GM21423 (cell line): Measurements from ENCODE around the gene WDR88.

Source experiments
- ATAC-seq: cut with Tn5 transposase; IDR thresholded peaks from one replicate; pipeline ENCODE4 v1.9.1; 2021; ENCODE audit warnings: mild to moderate bottlenecking, moderate library complexity; ENCODE audit not compliant: unreplicated experiment

WDR88 gene

GRCh38 chr19:33195645-33196347 is 63.9 kb downstream of the WDR88 start:
- ATAC-seq: no peak

GRCh38 chr19:33196446-33197193 is 64.7 kb downstream of the WDR88 start:
- no peak for ATAC-seq

- ATAC-seq: no peak
Observed at GRCh38 chr19:33197591-33198000, 65.7 kb downstream of the WDR88 start.

GRCh38 chr19:33198169-33198568 is 66.3 kb downstream of the WDR88 start:
- no peak for ATAC-seq

- no peak for ATAC-seq
Observed at GRCh38 chr19:33199441-33200265, 67.7 kb downstream of the WDR88 start.

- ATAC-seq: no peak
Observed at GRCh38 chr19:33201473-33201872, 69.6 kb downstream of the WDR88 start.

DNA sequence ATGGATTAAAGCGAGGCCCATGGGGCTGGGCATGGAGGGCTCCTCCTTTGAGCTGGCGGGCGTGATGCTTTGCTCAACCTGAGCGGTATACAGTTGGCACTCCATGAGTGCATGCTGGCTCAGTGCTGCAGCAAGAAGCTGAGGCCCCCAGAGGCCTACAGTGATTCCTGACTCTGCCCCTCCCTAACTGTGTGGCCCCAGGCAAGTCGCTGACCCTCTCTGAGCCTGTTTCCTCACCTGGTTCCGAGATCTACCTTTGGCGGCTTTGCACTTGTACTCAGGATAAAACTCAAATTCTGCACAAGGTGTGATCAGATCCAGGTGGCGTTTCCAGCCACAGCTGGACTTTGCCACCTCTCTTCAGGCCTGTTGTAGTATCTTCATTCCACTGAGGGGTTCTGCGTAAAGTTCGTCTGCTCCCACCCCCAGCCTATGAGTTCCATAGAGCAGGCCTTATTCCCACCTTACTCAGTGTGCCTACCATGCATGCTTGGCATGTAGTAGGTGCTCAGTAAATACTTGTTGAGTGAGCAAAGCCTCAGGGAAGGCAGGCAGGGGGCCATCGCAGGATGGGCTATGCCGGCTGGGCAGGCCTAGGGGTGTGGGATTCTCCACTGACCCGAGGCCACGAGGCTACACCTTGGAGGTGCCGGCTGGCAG is 70.1 kb downstream of the WDR88 start:
- ATAC-seq: no peak

GRCh38 chr19:33202546-33203507 is 70.9 kb downstream of the WDR88 start:
- no peak for ATAC-seq

- ATAC-seq: no peak
Observed at GRCh38 chr19:33203529-33203928, 71.6 kb downstream of the WDR88 start.

DNA sequence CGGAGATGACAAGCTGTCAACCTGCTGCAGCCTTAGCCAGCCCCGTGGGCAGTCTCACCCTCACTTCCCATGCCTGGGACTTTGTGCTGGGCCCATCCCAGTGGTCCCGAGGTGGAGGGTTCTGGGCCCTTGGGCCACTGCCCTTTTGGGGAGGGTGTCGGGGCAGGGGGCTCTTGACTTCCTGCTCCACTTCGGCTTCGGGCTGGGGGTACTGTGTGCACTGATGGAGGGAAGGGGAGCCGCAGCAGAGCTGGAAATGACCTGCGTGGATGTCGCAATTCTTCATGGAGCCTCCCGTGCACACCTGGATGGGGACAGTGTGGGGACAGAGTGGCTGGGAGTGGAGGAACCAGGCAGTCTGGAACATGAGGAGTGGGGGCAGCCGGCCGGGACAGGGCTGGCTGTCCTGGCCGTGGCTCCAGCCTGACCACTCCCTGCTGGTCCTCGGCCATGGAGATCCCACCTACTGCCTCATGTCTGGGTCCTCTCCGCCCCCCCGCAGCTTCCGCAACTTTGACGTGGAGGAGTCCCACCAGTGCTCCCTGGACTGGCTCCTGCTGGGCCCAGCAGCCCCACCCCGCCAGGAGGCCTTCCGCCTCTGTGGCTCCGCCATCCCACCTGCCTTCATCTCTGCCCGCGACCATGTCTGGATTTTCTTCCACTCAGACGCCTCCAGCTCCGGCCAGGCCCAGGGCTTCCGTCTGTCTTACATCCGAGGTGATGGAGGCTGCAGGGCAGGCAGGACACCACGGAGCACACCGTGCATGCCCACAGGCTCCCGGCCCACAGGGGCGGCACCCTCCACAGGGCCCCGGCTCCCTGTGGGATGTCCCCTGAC is 72.4 kb downstream of the WDR88 start:
- no peak for ATAC-seq

DNA sequence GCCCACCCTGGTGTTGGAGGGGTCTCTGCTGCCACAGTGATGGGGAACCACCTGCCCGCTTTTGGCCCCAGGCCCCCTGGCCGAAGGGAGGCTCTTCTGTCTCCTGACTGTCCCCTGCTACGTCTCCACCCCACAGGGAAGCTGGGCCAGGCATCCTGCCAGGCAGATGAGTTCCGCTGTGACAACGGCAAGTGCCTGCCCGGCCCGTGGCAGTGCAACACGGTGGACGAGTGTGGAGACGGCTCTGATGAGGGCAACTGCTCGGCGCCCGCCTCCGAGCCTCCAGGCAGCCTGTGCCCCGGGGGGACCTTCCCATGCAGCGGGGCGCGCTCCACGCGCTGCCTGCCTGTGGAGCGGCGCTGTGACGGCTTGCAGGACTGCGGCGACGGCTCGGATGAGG is 73.2 kb downstream of the WDR88 start:
- ATAC-seq: no peak

DNA sequence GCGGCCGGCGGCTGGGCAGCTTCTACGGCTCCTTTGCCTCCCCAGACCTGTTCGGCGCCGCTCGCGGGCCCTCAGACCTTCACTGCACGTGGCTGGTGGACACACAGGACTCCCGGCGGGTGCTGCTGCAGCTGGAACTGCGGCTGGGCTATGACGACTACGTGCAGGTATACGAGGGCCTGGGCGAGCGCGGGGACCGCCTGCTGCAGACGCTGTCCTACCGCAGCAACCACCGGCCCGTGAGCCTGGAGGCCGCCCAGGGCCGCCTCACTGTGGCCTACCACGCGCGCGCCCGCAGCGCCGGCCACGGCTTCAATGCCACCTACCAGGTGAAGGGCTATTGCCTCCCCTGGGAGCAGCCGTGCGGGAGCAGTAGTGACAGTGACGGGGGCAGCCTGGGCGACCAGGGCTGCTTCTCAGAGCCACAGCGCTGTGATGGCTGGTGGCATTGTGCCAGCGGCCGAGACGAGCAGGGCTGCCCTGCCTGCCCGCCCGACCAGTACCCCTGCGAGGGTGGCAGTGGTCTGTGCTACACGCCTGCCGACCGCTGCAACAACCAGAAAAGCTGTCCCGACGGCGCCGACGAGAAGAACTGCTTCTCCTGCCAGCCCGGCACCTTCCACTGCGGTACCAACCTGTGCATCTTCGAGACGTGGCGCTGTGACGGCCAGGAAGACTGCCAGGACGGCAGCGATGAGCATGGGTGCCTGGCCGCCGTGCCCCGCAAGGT is 73.8 kb downstream of the WDR88 start:
- no peak for ATAC-seq

DNA sequence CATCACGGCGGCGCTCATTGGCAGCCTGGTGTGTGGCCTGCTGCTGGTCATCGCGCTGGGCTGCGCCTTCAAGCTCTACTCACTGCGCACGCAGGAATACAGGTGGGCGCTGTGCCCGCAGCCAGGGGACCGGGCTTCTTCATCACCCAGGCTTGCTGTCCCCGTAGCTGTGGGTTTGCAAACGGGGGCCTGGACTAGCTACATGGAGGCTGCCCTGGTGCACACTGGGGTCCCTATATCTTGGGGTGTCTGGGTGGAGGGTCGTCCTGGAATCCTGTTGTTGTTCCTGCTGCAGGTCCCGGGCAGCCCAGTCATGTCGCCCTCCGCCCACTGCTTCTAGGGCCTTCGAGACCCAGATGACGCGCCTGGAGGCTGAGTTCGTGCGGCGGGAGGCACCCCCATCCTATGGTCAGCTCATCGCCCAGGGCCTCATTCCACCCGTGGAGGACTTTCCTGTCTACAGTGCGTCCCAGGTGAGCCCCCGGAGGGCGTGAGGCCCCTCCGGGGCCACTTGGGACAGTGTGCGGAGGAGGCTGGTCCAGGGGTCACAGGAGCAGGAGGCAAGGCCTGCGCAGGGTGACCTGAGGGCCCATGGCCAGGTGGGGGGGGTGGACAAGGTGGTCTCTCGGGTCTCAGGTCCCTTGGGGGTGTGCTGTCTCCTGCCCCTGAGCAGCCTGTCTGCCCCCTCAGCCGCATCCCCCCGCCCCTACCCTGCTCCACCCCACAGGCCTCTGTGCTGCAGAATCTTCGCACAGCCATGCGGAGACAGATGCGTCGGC is 74.5 kb downstream of the WDR88 start:
- ATAC-seq: no peak

GRCh38 chr19:33207040-33207620 is 75.2 kb downstream of the WDR88 start:
- ATAC-seq: no peak

- ATAC-seq: no peak
Observed at GRCh38 chr19:33207903-33208302, 76.0 kb downstream of the WDR88 start.

- ATAC-seq: no peak
Observed at GRCh38 chr19:33208371-33208895, 76.5 kb downstream of the WDR88 start.
